HEK293 (cell line): ENCODE results near the gene LRCH2.
A peak's percentile ranks its signal among the peaks of the same experiment; 100 is the strongest.

Experiments
- KLF7 ChIP-seq: fragments of 450-650 bp; formaldehyde crosslinking; IDR thresholded peaks from 2 replicates; pipeline ENCODE4 v1.5.1; 2016; ENCODE audit warnings: missing biosample characterization, missing genetic modification characterization, borderline replicate concordance
- SALL2 ChIP-seq: fragments of 450-650 bp; formaldehyde crosslinking; IDR thresholded peaks from 2 replicates; pipeline ENCODE4 v1.5.0; 2017; ENCODE audit warnings: missing biosample characterization, mild to moderate bottlenecking, missing genetic modification characterization, borderline replicate concordance
- ZNF112 ChIP-seq: fragments of 450-650 bp; formaldehyde crosslinking; IDR thresholded peaks from 2 replicates; pipeline ENCODE4 v1.5.0; 2017; ENCODE audit warnings: missing biosample characterization, missing genetic modification characterization
- ZNF114 ChIP-seq: fragments of 450-650 bp; formaldehyde crosslinking; IDR thresholded peaks from 2 replicates; pipeline ENCODE4 v1.5.0; 2017; ENCODE audit warnings: missing biosample characterization, missing genetic modification characterization
- ZNF175 ChIP-seq: fragments of 450-650 bp; formaldehyde crosslinking; IDR thresholded peaks from 2 replicates; pipeline ENCODE4 v1.5.1; 2016; ENCODE audit warnings: missing biosample characterization, missing genetic modification characterization
- ZNF24 ChIP-seq: fragments of 450-650 bp; formaldehyde crosslinking; IDR thresholded peaks from 2 replicates; pipeline ENCODE4 v1.5.1; 2016; ENCODE audit warnings: missing biosample characterization, missing genetic modification characterization
- ZNF350 ChIP-seq: fragments of 450-650 bp; formaldehyde crosslinking; IDR thresholded peaks from 2 replicates; pipeline ENCODE4 v1.5.0; 2017; ENCODE audit warnings: missing biosample characterization, mild to moderate bottlenecking, missing genetic modification characterization
- ZNF426 ChIP-seq: fragments of 450-650 bp; formaldehyde crosslinking; IDR thresholded peaks from 2 replicates; pipeline ENCODE4 v1.5.1; 2017; ENCODE audit warnings: missing biosample characterization, missing genetic modification characterization, mild to moderate bottlenecking, inconsistent platforms, moderate library complexity
- ZNF544 ChIP-seq: fragments of 450-650 bp; formaldehyde crosslinking; IDR thresholded peaks from 2 replicates; pipeline ENCODE4 v1.5.0; 2017; ENCODE audit warnings: missing biosample characterization, missing genetic modification characterization
- ZNF571 ChIP-seq: fragments of 450-650 bp; formaldehyde crosslinking; IDR thresholded peaks from 2 replicates; pipeline ENCODE4 v1.5.0; 2017; ENCODE audit warnings: missing biosample characterization, missing genetic modification characterization
- ZNF623 ChIP-seq: fragments of 450-650 bp; formaldehyde crosslinking; IDR thresholded peaks from 2 replicates; pipeline ENCODE4 v1.5.1; 2016; ENCODE audit warnings: missing biosample characterization, missing genetic modification characterization
- ZNF654 ChIP-seq: fragments of 450-650 bp; formaldehyde crosslinking; IDR thresholded peaks from 2 replicates; pipeline ENCODE4 v1.5.1; 2016; ENCODE audit warnings: low read depth, missing biosample characterization, missing genetic modification characterization
- ZNF776 ChIP-seq: fragments of 450-650 bp; formaldehyde crosslinking; IDR thresholded peaks from 2 replicates; pipeline ENCODE4 v1.5.0; 2017; ENCODE audit warnings: missing biosample characterization, missing genetic modification characterization, borderline replicate concordance
- ZXDB ChIP-seq: fragments of 450-650 bp; formaldehyde crosslinking; IDR thresholded peaks from 2 replicates; pipeline ENCODE4 v1.5.1; 2016; ENCODE audit warnings: missing biosample characterization, missing genetic modification characterization
- TF ChIP-seq, protein P1 (sequence below): fragments of 450-650 bp; formaldehyde crosslinking; IDR thresholded peaks from 2 replicates; pipeline ENCODE4; 2016; ENCODE audit warnings: missing biosample characterization, missing genetic modification characterization
- TF ChIP-seq, protein P2 (sequence below): fragments of 450-650 bp; formaldehyde crosslinking; IDR thresholded peaks from 2 replicates; pipeline ENCODE4 v1.5.1; 2017; ENCODE audit warnings: missing biosample characterization, mild to moderate bottlenecking, missing genetic modification characterization, moderate library complexity
- TF ChIP-seq, protein P3 (sequence below): fragments of 450-650 bp; formaldehyde crosslinking; IDR thresholded peaks from 2 replicates; pipeline ENCODE4 v1.5.1; 2016; ENCODE audit warnings: missing biosample characterization, missing genetic modification characterization
- TF ChIP-seq, protein P4 (sequence below): fragments of 450-650 bp; formaldehyde crosslinking; IDR thresholded peaks from 2 replicates; pipeline ENCODE4 v1.5.1; 2016; ENCODE audit warnings: missing biosample characterization, missing genetic modification characterization
- TF ChIP-seq, protein P5 (sequence below): fragments of 450-650 bp; formaldehyde crosslinking; IDR thresholded peaks from 2 replicates; pipeline ENCODE4 v1.5.0; 2017; ENCODE audit warnings: missing biosample characterization, missing genetic modification characterization, borderline replicate concordance
- TF ChIP-seq, protein P6 (sequence below): fragments of 450-650 bp; formaldehyde crosslinking; IDR thresholded peaks from 2 replicates; pipeline ENCODE4 v1.5.1; 2016; ENCODE audit warnings: missing biosample characterization, missing genetic modification characterization
- TF ChIP-seq, protein P7 (sequence below): fragments of 450-650 bp; formaldehyde crosslinking; IDR thresholded peaks from 2 replicates; pipeline ENCODE4 v1.5.1; 2017; ENCODE audit warnings: missing biosample characterization, missing genetic modification characterization
- TF ChIP-seq, protein P8 (sequence below): fragments of 450-650 bp; formaldehyde crosslinking; IDR thresholded peaks from 2 replicates; pipeline ENCODE4 v1.5.1; 2016; ENCODE audit warnings: missing biosample characterization, missing genetic modification characterization

LRCH2 gene

DNA sequence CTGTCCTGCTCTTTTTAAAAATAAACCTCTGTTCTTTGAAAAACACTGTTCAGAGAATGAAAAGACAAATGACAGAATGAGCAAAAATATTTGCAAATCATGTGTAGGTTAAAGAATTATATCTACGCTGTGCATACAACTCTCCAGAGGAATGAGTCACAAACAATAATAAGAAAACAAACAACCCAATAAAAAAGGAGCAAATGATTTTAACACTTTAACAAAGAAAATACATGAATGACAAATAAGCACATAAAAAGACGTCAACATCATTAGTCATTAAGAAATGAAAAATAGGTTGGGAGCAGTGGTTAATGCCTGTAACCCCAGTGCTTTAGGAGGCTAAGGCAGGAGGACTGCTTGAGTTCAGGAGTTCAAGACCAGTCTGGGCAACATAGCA, 21.1 kb upstream of the LRCH2 start (continued):
- TF ChIP-seq, protein P1, sequence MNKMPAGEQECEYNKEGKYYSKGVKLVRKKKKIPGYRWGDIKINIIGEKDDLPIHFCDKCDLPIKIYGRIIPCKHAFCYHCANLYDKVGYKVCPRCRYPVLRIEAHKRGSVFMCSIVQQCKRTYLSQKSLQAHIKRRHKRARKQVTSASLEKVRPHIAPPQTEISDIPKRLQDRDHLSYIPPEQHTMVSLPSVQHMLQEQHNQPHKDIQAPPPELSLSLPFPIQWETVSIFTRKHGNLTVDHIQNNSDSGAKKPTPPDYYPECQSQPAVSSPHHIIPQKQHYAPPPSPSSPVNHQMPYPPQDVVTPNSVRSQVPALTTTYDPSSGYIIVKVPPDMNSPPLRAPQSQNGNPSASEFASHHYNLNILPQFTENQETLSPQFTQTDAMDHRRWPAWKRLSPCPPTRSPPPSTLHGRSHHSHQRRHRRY (tag by site-specific recombination) = no peak
- TF ChIP-seq, protein P2, sequence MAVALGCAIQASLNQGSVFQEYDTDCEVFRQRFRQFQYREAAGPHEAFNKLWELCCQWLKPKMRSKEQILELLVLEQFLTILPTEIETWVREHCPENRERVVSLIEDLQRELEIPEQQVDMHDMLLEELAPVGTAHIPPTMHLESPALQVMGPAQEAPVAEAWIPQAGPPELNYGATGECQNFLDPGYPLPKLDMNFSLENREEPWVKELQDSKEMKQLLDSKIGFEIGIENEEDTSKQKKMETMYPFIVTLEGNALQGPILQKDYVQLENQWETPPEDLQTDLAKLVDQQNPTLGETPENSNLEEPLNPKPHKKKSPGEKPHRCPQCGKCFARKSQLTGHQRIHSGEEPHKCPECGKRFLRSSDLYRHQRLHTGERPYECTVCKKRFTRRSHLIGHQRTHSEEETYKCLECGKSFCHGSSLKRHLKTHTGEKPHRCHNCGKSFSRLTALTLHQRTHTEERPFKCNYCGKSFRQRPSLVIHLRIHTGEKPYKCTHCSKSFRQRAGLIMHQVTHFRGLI (tag by site-specific recombination) = no peak
- TF ChIP-seq ZNF24 (tag by site-specific recombination) (peak; percentile 78; the same call in 1 of the 2 replicates), ZNF654 (tag by site-specific recombination) (no peak), ZNF776 (tag by site-specific recombination) (no peak), ZXDB (no peak), ZNF112 (tag by site-specific recombination) (no peak), ZNF114 (tag by site-specific recombination) (no peak), ZNF571 (tag by site-specific recombination) (no peak), ZNF623 (tag by site-specific recombination) (no peak), ZNF350 (tag by site-specific recombination) (no peak), ZNF175 (tag by site-specific recombination) (no peak), ZNF426 (no peak), SALL2 (tag by site-specific recombination) (0 out of 2 replicates have a peak, but pooled peaks have one; percentile 47), ZNF544 (0 out of 2 replicates have a peak, but pooled peaks have one; percentile 24), KLF7 (tag by site-specific recombination) (no peak)
- TF ChIP-seq, protein P3, sequence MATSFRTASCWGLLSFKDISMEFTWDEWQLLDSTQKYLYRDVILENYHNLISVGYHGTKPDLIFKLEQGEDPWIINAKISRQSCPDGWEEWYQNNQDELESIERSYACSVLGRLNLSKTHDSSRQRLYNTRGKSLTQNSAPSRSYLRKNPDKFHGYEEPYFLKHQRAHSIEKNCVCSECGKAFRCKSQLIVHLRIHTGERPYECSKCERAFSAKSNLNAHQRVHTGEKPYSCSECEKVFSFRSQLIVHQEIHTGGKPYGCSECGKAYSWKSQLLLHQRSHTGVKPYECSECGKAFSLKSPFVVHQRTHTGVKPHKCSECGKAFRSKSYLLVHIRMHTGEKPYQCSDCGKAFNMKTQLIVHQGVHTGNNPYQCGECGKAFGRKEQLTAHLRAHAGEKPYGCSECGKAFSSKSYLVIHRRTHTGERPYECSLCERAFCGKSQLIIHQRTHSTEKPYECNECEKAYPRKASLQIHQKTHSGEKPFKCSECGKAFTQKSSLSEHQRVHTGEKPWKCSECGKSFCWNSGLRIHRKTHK = 0 out of 2 replicates have a peak, but pooled peaks have one; percentile 33
- TF ChIP-seq, protein P4, sequence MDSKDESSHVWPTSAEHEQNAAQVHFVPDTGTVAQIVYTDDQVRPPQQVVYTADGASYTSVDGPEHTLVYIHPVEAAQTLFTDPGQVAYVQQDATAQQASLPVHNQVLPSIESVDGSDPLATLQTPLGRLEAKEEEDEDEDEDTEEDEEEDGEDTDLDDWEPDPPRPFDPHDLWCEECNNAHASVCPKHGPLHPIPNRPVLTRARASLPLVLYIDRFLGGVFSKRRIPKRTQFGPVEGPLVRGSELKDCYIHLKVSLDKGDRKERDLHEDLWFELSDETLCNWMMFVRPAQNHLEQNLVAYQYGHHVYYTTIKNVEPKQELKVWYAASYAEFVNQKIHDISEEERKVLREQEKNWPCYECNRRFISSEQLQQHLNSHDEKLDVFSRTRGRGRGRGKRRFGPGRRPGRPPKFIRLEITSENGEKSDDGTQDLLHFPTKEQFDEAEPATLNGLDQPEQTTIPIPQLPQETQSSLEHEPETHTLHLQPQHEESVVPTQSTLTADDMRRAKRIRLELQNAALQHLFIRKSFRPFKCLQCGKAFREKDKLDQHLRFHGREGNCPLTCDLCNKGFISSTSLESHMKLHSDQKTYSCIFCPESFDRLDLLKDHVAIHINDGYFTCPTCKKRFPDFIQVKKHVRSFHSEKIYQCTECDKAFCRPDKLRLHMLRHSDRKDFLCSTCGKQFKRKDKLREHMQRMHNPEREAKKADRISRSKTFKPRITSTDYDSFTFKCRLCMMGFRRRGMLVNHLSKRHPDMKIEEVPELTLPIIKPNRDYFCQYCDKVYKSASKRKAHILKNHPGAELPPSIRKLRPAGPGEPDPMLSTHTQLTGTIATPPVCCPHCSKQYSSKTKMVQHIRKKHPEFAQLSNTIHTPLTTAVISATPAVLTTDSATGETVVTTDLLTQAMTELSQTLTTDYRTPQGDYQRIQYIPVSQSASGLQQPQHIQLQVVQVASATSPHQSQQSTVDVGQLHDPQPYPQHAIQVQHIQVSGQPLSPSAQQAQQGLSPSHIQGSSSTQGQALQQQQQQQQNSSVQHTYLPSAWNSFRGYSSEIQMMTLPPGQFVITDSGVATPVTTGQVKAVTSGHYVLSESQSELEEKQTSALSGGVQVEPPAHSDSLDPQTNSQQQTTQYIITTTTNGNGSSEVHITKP = no peak
- TF ChIP-seq, protein P5, sequence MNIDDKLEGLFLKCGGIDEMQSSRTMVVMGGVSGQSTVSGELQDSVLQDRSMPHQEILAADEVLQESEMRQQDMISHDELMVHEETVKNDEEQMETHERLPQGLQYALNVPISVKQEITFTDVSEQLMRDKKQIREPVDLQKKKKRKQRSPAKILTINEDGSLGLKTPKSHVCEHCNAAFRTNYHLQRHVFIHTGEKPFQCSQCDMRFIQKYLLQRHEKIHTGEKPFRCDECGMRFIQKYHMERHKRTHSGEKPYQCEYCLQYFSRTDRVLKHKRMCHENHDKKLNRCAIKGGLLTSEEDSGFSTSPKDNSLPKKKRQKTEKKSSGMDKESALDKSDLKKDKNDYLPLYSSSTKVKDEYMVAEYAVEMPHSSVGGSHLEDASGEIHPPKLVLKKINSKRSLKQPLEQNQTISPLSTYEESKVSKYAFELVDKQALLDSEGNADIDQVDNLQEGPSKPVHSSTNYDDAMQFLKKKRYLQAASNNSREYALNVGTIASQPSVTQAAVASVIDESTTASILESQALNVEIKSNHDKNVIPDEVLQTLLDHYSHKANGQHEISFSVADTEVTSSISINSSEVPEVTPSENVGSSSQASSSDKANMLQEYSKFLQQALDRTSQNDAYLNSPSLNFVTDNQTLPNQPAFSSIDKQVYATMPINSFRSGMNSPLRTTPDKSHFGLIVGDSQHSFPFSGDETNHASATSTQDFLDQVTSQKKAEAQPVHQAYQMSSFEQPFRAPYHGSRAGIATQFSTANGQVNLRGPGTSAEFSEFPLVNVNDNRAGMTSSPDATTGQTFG = peak; percentile 97
- TF ChIP-seq, protein P6, sequence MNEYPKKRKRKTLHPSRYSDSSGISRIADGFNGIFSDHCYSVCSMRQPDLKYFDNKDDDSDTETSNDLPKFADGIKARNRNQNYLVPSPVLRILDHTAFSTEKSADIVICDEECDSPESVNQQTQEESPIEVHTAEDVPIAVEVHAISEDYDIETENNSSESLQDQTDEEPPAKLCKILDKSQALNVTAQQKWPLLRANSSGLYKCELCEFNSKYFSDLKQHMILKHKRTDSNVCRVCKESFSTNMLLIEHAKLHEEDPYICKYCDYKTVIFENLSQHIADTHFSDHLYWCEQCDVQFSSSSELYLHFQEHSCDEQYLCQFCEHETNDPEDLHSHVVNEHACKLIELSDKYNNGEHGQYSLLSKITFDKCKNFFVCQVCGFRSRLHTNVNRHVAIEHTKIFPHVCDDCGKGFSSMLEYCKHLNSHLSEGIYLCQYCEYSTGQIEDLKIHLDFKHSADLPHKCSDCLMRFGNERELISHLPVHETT (tag by site-specific recombination) = peak; percentile 89
- TF ChIP-seq, protein P7, sequence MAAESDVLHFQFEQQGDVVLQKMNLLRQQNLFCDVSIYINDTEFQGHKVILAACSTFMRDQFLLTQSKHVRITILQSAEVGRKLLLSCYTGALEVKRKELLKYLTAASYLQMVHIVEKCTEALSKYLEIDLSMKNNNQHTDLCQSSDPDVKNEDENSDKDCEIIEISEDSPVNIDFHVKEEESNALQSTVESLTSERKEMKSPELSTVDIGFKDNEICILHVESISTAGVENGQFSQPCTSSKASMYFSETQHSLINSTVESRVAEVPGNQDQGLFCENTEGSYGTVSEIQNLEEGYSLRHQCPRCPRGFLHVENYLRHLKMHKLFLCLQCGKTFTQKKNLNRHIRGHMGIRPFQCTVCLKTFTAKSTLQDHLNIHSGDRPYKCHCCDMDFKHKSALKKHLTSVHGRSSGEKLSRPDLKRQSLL (tag by site-specific recombination) = no peak
- TF ChIP-seq, protein P8, sequence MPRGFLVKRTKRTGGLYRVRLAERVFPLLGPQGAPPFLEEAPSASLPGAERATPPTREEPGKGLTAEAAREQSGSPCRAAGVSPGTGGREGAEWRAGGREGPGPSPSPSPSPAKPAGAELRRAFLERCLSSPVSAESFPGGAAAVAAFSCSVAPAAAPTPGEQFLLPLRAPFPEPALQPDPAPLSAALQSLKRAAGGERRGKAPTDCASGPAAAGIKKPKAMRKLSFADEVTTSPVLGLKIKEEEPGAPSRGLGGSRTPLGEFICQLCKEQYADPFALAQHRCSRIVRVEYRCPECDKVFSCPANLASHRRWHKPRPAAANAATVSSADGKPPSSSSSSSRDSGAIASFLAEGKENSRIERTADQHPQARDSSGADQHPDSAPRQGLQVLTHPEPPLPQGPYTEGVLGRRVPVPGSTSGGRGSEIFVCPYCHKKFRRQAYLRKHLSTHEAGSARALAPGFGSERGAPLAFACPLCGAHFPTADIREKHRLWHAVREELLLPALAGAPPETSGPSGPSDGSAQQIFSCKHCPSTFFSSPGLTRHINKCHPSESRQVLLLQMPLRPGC = peak; percentile 87
